Hematopoietic multipotent progenitor cell treated with erythropoietin and hydrocortisone succinate and interleukin-3 and kit ligand, for 8 days (in vitro differentiated cells): Measurements from ENCODE around the gene GID4.

Source experiments
- DNase-seq: peaks from one replicate; pipeline ENCODE4 v3.0.0-alpha.2; 2015

GID4 gene

DNA sequence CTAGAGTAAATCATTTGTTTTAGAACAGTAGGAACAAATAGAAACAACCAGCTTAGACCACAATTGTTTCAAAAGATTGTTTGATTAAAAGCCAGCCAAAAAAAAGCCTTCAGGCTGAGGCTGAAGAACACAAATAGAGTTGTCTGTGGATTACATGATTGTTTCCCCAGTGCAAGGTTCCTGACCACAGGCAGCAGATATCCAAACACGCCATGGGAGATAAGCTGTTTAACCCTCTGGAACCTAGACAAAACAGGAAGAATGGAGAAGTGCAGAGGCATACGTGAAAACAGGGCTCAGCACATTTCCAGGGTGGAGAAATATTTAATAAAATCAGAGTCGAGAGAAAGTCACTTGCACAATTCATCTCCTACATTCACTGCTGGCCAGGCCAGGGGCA lies 21.2 kb upstream of the GID4 start:
- peak; percentile 63 for DNase-seq

DNA sequence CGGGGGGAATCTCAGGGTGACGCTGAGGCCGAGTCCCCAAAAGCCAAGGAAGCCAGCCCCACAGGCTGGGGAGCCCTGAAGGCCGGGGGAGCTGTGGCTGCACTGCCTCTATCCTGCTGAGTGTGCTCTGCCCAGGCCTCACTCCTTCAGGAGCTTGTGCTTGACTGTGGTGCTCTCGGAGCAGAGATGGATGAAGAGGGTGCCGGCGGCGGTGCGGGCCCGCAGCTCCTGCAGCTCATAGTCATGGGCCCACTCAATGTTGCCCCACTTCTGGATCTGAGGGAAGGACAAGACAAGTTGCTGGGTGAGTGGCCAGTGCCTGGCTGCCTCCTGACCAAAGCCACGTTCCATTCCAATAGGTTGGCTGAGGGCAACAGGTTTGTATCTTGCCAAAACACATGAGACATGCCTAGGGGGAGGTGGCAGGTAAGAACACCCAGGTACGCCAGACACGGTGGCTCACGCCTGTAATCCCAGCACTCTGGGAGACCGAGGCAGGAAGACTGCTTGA lies 20.7 kb upstream of the GID4 start:
- no peak for DNase-seq

DNA sequence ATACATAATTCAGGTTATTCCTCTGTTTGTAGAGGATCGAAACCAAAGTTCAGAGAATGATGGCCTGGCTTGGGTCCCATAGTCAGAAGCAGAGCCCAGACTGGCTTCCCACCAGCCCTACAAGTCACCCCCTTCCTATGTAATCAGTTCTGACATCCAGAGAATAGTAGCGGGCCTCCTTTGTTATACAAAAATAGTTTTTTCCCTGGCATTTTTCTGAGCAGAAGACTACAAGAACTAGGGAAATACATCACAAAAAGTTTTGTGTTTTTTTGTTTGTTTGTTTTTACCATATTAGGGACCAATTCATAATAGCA lies 19.4 kb upstream of the GID4 start:
- no peak for DNase-seq

DNA sequence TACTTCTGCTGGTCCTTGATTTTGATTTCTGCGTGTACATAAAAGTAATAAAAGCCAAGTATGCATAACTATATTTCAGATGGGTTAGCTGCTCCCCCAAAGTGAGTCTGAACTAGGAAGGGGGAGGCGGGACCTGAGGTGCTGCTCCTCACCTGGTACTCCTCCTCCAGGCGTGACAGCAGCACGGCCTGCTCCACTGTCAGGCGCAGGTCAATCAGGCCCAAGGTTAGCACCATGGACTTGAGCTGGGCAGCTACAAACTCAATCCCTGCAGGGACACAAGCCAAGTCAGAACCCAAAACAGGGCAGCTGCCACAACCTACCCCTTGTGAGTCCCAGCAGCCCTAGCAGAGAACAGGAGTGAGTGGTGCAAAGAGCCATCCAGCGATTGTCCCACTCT lies 18.2 kb upstream of the GID4 start:
- no peak for DNase-seq

DNA sequence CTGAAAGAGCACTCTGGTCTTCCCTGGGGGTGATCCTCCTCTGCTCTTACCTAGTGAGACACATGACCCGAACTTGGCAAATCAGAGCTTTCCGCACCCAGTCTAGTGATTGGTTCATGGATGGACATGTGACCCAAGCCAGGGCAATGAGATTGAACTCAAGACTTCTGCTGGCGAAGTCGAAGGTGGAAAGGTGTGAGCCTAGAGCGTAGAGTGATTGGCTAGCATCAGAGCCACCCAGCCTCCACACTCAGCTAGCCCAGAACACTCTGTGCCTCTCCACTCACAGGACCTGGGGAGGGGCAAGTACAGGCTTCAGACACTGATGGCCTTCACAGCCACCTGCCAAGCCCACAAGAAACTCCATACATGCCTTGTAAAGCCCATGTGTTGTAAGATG lies 17.8 kb upstream of the GID4 start:
- no peak for DNase-seq

DNA sequence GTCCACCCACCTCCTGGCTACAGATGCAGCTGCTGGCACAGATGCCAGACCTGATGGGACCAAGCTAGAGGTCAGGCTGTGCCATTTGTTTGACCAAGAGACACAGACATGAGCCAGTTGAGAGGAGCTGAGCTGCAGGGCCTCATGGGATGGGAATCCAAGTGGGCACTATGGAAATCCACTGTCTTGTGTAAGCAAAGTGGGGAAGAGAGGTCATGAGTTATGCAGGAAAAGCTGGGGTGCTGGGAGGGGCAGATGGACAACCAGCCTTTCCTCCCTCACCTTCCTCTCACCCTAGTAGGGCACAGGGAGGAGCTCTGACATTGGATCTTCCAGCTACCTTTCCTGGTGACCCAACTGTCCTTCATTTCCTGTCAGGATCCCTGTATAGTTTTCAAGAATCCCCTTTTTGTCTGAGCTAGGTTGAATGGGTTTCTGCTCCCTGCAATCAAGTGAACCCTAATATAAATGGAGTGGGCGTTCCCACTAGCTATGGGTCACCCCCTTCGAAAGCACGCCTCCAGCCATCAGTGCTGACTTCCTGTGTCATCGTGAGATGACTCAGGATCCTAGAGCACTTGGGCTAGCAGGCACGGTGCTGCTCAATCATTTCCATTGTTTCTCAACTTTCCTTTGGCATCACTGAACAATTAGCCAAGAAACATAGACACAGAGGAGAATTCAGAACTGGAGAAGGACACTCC lies 13.8 kb upstream of the GID4 start:
- DNase-seq, result no peak

DNA sequence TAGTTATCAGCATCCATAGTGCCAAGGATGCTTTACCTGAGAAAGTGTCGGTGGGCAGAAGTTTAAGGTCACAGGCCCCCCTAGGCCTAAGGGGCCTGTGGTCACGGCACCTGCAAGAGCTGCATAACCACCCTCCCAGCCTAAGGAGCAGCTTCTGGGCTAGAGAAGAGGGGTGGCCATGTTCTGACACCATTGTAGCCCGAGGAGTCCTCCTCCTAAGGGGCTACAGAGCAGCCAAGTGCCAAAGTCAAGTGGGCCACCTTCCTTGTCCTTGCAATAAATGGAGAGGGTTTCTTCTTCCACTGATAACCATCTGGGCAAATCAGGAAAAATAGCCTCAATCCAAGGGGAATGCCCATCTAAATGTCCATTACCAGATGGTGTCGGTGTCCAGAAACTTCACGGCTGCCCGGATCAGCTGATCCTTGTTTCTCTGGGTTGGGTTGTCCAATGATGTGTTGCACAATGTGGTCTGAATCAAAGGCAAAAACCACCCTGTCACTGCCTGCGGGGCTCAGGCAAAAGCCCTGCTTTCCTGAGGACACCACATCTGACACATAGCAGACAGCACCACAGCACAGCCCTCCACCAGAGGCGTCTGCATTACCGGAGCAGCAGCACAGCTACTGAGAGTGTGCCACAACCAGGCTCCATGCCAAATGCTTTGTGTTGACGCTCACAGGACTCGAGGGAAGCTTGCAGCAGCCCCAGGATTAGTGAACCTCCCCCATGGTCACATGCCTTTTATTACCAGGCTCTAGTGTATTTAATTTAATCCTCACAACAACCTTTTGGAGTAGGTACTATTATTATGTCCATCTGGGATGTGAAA lies 13.0 kb upstream of the GID4 start:
- DNase-seq, result no peak

DNA sequence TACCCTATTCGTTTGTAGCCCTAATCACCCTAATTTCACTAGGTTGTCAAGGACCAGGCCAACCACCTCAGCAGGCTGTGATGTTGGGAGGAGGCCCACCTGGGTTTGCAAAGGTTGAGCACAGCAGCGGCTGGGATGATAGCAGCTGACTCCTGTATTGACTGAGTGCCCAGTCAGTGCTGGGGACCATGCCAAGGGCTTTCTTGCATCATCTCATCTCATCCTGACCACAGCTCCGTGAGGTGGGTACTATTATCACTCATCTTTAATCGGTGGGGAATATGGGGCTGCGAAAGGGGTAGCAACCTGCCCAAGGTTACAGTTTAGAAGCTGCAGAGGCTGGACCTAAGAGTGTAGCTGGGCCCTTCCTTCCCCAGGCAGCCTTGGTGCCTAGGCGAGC lies 11.9 kb upstream of the GID4 start:
- DNase-seq, result no peak

DNA sequence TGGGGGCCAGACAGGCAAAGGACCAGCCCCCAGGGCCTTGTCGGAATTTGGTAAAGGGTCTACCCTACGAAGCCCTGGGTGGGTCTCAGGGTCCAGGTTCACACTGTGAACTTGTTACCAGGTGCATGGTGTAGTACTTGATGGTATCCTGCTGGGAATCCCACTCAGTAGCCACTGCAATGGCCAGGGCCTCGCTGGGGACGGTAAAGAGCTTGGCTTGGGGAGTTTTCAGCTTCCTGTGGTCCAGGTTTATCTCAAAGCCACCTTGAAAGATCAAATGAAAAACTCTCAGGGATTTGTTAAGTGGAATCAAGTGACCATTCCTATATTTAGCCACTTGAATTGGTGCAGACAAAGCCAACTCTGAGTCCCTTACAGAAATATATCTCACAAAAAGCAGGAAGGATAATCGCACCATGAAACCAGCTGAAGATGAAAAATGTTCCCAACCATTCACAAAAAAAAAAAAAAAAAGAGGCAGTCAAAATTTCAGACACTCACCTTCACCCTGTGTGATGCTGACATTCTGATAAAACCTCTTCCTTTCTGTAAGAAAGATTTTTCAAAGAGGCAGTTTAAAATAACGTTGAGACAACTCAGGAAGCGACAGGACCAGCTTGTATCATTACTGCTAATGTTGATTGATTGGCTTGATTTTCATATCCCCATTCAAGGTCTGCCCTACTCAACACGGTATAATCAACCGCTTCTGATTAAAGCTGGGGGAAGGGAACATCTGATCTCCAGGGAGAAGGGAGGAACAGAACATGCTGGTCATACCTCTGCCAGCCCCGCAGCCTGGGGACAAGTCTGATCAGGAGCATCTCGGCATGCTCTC lies 10.9 kb upstream of the GID4 start:
- DNase-seq, result no peak

DNA sequence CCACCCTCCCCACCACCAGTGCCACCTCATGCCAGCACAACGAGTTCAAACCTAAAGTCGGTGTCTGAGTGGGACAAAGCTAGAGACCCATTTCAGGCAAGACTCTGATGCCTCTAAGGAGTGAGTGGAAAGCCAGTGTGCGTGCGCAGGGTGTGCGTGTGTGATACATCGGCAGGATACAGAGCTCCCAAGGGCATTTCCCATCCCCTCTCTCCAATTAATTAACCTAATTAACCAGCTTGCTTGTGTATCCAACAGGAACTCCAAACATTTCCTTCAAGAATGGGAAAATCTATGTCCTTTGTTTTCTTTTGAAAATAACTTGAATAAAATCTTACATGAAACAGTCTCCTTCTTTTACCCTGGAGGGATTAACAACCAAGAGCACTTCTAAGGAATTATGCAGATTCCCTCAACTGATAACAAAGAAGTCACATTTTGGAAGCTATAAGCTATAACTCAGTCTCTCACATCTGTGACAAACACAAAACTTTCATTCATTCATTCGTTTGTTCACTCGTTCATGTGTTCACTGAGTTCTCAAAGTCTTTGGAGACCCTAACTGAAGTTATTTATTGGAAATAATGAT lies 10.2 kb upstream of the GID4 start:
- no peak for DNase-seq

DNA sequence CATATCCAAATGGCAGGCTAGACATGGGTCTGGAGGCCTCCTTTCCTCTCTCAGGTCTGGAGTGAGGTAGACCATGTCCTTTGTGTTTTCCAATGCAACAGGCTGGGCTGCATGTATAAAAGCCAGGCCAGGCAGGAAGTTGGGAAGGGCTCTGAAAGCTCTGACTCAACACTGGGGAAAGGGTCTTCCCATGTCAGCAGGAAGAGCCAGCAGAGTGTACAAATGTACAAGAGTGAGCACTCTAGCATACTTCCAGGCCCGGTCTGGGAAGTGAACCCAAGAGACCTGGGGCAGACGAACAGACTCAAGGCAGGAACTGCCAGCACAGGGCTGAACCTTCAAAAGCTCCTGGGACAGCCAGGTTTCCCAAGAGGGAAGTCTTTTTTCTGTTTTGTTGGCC lies 7.3 kb upstream of the GID4 start:
- no peak for DNase-seq

DNA sequence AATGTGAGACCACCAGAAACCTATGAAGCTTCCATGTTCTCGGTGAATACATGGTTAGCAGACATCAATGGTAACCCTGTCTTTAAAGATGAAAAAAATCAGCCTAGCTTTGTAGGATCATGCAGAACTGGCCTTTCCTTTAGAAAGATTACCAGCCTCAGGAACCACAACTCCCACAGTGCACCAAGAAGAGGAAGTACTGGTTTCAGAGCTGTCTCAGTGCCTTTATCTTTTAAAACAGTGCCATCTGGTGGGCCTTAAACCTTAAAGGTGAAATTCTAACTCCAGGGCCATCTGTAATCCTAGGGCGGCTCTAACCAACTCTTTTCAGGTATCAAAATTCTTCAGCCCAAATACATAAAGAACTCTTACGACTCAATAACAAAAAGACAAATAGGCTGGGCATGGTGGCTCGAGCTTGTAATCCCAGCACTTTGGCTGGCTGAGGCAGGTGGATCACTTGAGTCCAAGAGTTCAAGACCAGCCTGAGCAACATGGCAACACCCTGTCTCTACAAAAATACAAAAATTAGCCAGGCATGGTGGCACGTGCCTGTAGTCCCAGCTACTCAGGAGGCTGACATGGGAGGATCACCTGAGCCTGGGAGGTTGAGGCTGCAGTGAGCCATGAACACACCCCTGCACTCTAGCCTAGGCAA lies 5.6 kb upstream of the GID4 start:
- peak; percentile 92 for DNase-seq

DNA sequence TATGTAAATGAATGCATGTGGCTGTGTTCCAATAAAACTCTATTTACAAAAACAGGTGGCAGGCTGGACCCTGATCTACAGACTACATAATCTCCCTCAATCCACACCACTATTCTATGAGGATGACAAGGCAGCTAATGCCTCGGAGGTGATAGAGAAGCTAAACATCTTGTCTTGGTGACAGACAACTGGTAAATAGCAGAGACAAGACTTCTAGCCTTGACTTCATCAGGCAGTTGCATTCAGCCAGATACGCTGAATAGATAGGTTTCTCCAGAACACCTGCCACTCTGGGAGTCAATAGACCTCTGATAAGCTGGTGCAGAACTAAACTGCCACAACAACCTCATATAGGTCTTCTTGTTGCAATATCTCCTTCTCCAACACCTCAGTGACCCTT lies 3.5 kb upstream of the GID4 start:
- peak; percentile 93 for DNase-seq

DNA sequence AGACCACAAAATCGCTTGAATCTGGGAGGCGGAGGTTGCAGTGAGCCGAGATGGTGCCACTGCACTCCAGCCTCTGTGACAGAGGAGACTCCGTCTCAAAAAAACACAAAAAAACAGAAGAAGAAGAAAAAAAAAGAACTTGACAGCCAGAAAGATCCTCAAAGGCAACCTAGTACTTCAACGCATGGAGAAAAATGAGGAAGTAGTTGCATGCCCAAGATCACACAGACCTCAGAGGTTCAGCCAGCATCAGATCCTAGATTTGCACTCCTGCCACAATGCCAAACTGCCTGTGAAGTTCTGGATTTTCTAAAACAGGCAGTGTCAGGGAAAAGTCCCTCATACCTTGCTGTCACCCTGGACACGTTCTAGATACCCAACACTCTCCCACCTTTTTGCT lies 1.7 kb upstream of the GID4 start:
- DNase-seq, result peak; percentile 31

DNA sequence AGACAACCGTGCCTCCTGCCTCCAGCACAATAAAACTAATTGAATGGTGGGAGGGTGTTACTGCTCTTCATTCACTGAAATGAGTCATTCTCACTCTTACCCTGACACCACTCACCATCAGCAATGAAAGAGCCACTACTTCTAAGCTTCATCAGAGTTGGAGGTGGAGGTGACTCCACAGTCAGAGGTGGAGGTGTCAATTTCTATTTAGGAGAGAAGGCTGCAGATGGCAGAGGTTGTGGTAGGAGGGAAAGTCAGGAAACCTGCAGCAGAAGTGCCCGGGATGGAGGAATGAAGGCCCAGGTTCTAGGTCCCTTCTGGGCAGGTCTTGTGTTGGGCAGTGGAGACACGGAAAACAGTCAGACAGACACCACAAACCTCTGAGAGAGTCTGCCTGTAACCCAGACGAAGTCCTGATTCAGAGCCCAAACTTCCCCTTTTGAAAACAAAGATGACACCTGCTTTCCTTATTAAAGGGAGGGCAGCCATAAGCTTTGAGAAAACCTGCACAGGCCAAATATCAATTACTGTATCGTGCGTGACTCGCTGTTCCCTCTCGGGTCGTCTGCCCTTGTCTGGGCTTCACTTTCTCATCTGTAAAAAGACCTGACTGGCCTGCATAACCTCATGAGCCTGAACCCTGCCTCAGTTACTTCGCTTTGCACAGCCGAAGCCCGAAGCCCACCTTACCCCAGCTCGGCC lies 908 bp upstream of the GID4 start:
- peak; percentile 37 for DNase-seq

DNA sequence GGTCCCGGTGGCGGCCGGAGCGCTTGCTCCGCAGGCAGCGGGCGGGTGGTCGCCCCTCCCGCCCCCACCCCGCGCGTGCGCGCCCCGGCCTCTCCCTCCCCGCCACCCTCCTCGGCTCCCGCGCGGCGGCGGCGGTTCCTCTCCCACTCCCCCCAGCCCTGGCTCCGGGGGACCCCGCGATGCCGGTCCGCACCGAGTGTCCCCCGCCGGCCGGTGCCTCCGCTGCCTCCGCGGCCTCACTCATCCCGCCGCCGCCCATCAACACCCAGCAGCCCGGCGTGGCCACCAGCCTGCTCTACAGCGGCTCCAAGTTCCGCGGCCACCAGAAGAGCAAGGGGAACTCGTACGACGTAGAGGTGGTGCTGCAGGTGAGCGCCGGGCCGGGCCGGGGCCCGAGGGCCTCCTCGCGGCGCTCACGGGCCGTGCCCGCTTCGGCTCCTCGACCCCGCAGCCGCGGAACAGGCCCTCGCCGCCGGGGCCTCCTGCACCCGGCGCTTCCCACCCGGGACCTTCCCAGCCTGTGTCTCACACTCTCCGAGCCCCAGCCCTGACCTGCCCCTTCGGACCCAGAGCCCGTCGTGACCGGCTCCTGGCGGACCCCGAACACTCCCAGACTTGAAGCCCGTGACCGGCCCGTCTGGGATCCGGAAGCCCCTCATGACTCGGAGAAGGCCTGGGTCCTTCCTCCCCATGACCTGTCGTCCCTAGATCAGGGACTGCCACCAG lies 490 bp downstream of the GID4 start:
- peak; percentile 20 for DNase-seq

DNA sequence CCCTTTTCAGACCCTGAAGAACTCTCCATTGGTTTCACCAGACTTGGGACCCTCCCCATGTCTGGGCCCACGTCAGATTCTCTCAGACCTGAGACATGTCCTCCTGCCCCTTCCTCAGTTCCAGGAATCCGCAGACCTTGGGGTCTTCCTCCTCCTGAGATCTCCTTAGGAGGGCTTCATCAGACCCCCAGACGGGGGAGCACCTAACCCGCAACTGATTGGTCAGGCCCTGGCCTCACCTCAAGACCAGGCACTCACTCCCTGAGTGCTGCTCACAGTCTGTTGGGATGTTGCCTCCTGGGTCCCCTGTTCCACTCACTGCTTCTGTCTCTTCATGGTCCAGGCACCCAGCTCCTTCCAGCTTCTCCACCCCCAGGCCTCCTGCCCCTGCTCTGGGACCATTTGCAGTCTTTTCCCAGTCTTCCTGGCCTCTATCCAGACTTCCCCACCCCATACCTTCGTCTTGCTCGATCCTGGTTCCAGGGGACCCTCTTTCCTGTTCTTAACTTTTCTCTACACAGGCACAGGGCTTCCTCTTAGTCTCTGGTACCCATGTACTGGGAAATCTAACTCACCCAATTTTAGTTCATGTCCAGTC lies 1.2 kb downstream of the GID4 start:
- DNase-seq, result peak; percentile 14

DNA sequence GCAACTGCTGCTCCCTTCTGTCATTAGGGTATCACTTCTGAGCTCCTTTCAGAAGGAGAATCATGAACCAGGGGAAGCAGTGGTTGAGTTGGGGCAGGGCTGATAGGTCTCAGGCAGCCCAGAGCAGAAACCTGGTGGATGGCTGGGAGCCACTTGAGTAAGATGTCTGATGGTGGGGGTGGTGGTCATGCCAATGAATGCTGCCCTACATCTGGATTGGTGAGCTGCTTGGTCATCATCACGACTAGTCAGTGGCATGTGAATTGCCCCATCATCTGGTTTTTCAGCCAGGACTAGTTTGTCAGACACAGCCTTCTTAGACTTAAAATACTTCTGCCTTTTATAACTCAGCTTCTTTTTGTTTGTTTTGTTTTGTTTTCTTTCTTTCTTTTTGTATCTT lies 2.6 kb downstream of the GID4 start:
- peak; percentile 28 for DNase-seq

DNA sequence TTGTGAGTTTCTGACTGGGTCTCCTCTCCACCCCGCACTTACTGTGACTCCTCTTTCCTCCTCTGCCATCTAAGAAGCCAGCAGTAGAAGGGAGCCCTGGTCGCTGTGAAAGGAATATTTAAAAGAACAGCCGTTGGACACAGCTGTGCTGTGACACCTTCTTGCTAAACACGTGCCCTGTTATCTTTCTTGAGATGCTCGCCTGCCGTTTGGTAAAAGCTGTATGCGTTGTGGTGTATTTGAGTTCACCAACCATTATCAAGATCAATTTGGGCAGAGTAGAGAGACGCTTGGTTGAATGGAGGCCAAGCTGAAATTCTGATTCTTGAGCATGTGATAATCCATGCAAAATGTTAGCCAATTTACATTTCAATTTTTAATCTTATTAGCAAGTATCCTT lies 3.8 kb downstream of the GID4 start:
- peak; percentile 85 for DNase-seq

DNA sequence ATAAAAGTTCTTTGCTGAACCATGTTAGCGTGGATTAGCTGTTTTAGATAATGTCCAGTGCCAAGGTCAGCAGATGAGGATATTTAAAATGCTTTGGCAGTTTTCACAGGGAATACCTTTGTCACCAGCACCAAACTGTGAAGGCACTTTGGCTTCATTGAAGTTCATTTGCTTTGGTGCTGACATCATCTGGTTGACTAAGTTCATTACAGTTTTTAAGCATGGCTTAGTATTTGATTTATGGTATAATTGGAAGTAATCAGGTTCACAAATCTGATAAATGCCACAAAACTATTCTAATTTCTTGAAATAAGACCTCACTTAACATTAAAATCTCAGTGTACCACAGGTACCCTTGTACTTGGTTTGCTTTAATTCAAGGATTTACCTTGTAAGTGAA lies 4.3 kb downstream of the GID4 start:
- DNase-seq, result peak; percentile 46

DNA sequence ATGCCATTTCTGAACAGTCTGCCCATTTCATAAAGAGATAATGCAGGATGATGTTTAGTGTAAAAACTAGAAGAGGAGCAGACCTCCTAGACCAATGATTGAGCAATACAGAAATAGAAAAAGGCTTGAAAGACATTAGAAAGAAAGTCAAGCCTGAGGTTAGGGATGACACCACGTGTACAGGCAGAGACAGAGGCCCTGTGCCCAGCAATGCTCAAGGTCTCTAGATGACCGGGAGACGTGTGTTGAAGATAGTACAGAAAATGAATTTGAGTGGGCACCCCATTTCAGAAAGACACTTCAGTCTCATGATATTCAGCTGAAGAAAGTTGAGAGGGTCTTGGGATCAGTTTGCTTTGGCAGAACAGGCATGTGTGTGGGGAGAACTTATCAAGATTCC lies 5.4 kb downstream of the GID4 start:
- DNase-seq, result no peak
